ENCODE results near the gene VWA7.

DNA sequence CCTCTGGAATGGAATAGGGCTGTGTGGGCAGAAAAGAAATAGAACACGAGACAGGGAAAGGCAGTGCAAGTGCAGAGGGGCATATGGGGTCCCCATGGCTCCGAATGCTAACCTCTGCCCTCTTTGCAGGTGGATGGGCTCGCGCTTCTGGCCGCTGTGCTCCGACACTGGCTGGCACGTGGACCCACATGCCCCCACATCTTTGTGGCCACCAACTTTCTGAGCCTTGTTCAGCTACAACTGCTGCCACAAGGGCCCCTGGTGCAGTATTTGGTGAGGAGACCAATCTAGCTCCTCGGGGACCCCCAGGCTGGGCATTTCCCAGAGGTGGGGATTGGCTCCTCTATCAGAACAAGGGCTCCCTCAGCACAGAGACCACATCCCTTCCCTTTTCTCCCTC, 15.8 kb downstream of the VWA7 start:
- TF ChIP-seq, protein P1, sequence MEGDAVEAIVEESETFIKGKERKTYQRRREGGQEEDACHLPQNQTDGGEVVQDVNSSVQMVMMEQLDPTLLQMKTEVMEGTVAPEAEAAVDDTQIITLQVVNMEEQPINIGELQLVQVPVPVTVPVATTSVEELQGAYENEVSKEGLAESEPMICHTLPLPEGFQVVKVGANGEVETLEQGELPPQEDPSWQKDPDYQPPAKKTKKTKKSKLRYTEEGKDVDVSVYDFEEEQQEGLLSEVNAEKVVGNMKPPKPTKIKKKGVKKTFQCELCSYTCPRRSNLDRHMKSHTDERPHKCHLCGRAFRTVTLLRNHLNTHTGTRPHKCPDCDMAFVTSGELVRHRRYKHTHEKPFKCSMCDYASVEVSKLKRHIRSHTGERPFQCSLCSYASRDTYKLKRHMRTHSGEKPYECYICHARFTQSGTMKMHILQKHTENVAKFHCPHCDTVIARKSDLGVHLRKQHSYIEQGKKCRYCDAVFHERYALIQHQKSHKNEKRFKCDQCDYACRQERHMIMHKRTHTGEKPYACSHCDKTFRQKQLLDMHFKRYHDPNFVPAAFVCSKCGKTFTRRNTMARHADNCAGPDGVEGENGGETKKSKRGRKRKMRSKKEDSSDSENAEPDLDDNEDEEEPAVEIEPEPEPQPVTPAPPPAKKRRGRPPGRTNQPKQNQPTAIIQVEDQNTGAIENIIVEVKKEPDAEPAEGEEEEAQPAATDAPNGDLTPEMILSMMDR (conservative IDR thresholded peaks at IDR 0.05) = no peak
- no peak for TF ChIP-seq ZFX (IDR thresholded peaks at IDR 0.05)
